GM18909 (cell line): ENCODE results near the gene EFNA1.

ENCODE experiments used
- ATAC-seq: cut with Tn5 transposase; IDR thresholded peaks from one replicate; pipeline ENCODE4 v1.9.1; 2021; ENCODE audit warnings: mild to moderate bottlenecking; ENCODE audit not compliant: unreplicated experiment, poor library complexity

Gene EFNA1

GRCh38 chr1:155123801-155124200, 3.9 kb upstream of the EFNA1 start:
- ATAC-seq, result no peak

GRCh38 chr1:155124503-155125463, 2.9 kb upstream of the EFNA1 start:
- no peak for ATAC-seq

- ATAC-seq, result no peak
Measured at GRCh38 chr1:155125511-155125945, 2.1 kb upstream of the EFNA1 start.

- ATAC-seq, result no peak
Measured at GRCh38 chr1:155125946-155126555, 1.6 kb upstream of the EFNA1 start.

- no peak for ATAC-seq
Measured at GRCh38 chr1:155126556-155127104, 1.0 kb upstream of the EFNA1 start.

GRCh38 chr1:155127967-155128754, 485 bp downstream of the EFNA1 start:
- no peak for ATAC-seq

GRCh38 chr1:155128755-155129473, 1.2 kb downstream of the EFNA1 start:
- no peak for ATAC-seq

GRCh38 chr1:155130272-155131006, 2.8 kb downstream of the EFNA1 start:
- ATAC-seq, result no peak

- no peak for ATAC-seq
Measured at GRCh38 chr1:155131285-155131684, 3.6 kb downstream of the EFNA1 start.

GRCh38 chr1:155131856-155132255, 4.2 kb downstream of the EFNA1 start:
- ATAC-seq, result no peak

- ATAC-seq, result no peak
Measured at GRCh38 chr1:155133799-155134281, 6.2 kb downstream of the EFNA1 start.

GRCh38 chr1:155134322-155134721, 6.6 kb downstream of the EFNA1 start:
- ATAC-seq, result no peak

- ATAC-seq, result no peak
Measured at GRCh38 chr1:155134880-155135414, 7.3 kb downstream of the EFNA1 start.

- peak; percentile 73 for ATAC-seq
Measured at GRCh38 chr1:155135415-155136028, 7.8 kb downstream of the EFNA1 start, which contains the start of gene SLC50A1. SLC50A1 (plus strand) TSS chr1:155135852; CDS start chr1:155135912, 60 bp downstream.

- ATAC-seq, result no peak
Measured at GRCh38 chr1:155136748-155137147, 9.1 kb downstream of the EFNA1 start.

GRCh38 chr1:155137154-155137949, 9.7 kb downstream of the EFNA1 start:
- no peak for ATAC-seq

- peak; percentile 67 for ATAC-seq
Measured at GRCh38 chr1:155139895-155140629, 12.4 kb downstream of the EFNA1 start, which contains the start of gene DPM3. DPM3 (minus strand) TSS chr1:155140531; CDS start chr1:155140240, 291 bp downstream.
